NCI-H2227 treated with DMSO at 0.1 percent for 48 hours (cell line): ENCODE measurements around the gene ALG6.
"Not testable (repeated sequence)": the region's sequence is repeated elsewhere in the genome, so short reads cannot be mapped to it uniquely, and the experiment has no call there.

ENCODE experiments used
- DNase-seq: peaks from one replicate; lab custom pipeline; 2025; lab: John Stamatoyannopoulos, UW

The ALG6 gene

GRCh38 chr1:63328781-63329180 is 38.6 kb upstream of the ALG6 start:
- no peak for DNase-seq

GRCh38 chr1:63329621-63330330 is 37.7 kb upstream of the ALG6 start:
- no peak for DNase-seq

GRCh38 chr1:63330331-63330916 is 37.0 kb upstream of the ALG6 start:
- no peak for DNase-seq

GRCh38 chr1:63342402-63342801 is 25.0 kb upstream of the ALG6 start:
- DNase-seq: no peak

- no peak for DNase-seq
Measured at GRCh38 chr1:63343922-63344321, 23.5 kb upstream of the ALG6 start.

- no peak for DNase-seq
Measured at GRCh38 chr1:63350320-63350719, 17.1 kb upstream of the ALG6 start.

GRCh38 chr1:63352736-63353135 is 14.7 kb upstream of the ALG6 start:
- no peak for DNase-seq

GRCh38 chr1:63356234-63356633 is 11.2 kb upstream of the ALG6 start:
- DNase-seq: not testable (repeated sequence)

GRCh38 chr1:63359561-63359960 is 7.9 kb upstream of the ALG6 start:
- DNase-seq: no peak

GRCh38 chr1:63362073-63362472 is 5.4 kb upstream of the ALG6 start:
- no peak for DNase-seq

- no peak for DNase-seq
Measured at GRCh38 chr1:63362578-63362977, 4.8 kb upstream of the ALG6 start.

- DNase-seq: no peak
Measured at GRCh38 chr1:63363014-63363413, 4.4 kb upstream of the ALG6 start.

GRCh38 chr1:63366908-63367214 is 566 bp upstream of the ALG6 start:
- DNase-seq: no peak

- DNase-seq: peak; percentile 43
Measured at GRCh38 chr1:63368131-63368530, 704 bp downstream of the ALG6 start.

- no peak for DNase-seq
Measured at GRCh38 chr1:63379583-63379982, 12.2 kb downstream of the ALG6 start.

GRCh38 chr1:63381741-63382140 is 14.3 kb downstream of the ALG6 start:
- no peak for DNase-seq

- DNase-seq: no peak
Measured at GRCh38 chr1:63401945-63402344, 34.5 kb downstream of the ALG6 start.

GRCh38 chr1:63403386-63403785 is 36.0 kb downstream of the ALG6 start:
- no peak for DNase-seq

- no peak for DNase-seq
Measured at GRCh38 chr1:63405021-63405420, 37.6 kb downstream of the ALG6 start.

GRCh38 chr1:63405987-63406386 is 38.6 kb downstream of the ALG6 start:
- no peak for DNase-seq

- no peak for DNase-seq
Measured at GRCh38 chr1:63407002-63407401, 39.6 kb downstream of the ALG6 start.

- DNase-seq: no peak
Measured at GRCh38 chr1:63408331-63408730, 40.9 kb downstream of the ALG6 start.

- no peak for DNase-seq
Measured at GRCh38 chr1:63411066-63411465, 43.6 kb downstream of the ALG6 start.

- no peak for DNase-seq
Measured at GRCh38 chr1:63413394-63413793, 46.0 kb downstream of the ALG6 start.
